Left kidney (tissue), 8 donors: ENCODE results near the gene IL1R2. TPM values are rescaled to one million over a fixed set of nuclear protein-coding genes. Genes with fewer than 3 reads are reported as not detected.

Source experiments
- DNase-seq: peaks from one replicate; pipeline ENCODE4 v3.0.0-alpha.2; 2013
- long read RNA-seq, 8 donors: transcript quantifications; one replicate each; lab custom pipeline, GENCODE V29; 2026
- polyA plus RNA-seq: library from polyadenylated mRNA; unstranded; fragments of 120-200 nt; gene quantifications from one replicate; pipeline ENCODE4 v1.2.1, GENCODE V29; 2013; ENCODE audit not compliant: insufficient read length

IL1R2 gene, protein sequence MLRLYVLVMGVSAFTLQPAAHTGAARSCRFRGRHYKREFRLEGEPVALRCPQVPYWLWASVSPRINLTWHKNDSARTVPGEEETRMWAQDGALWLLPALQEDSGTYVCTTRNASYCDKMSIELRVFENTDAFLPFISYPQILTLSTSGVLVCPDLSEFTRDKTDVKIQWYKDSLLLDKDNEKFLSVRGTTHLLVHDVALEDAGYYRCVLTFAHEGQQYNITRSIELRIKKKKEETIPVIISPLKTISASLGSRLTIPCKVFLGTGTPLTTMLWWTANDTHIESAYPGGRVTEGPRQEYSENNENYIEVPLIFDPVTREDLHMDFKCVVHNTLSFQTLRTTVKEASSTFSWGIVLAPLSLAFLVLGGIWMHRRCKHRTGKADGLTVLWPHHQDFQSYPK
- polyA plus RNA-seq = 0.47 TPM
- long read RNA-seq, donor 1 = 0 reads
- long read RNA-seq, donor 2 = 0 reads
- long read RNA-seq, donor 3 = 0 reads
- long read RNA-seq, donor 4 = 0 reads
- long read RNA-seq, donor 5 = 0 reads
- long read RNA-seq, donor 6 = 0 reads
- long read RNA-seq, donor 7, partial matches to known transcripts = 0 of 2 reads
- long read RNA-seq, donor 7, other reads (novel, unspliced or antisense) = 0 of 2 reads
- long read RNA-seq, donor 8 = 0 reads

DNA sequence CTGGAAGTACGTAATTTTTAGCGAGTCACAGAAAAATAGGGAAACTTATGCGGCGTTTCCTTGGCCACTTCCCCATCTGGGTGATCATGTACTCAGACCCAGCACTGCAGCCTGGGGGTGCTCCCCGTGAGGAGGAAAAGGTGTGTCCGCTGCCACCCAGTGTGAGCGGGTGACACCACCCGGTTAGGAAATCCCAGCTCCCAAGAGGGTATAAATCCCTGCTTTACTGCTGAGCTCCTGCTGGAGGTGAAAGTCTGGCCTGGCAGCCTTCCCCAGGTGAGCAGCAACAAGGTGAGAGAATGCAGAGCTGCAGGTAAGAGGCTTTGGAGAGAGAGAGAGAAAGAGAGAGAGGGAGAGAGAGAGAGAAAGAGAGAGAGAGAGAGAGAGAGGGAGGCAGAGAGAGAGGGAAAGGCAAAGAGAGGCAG is at the start of gene IL1R2:
TSS of gene IL1R2 (plus strand) at position 240 of the 425 bp plus-strand sequence. CDS start 16,616 bp downstream, outside the sequence.
- no peak for DNase-seq

DNA sequence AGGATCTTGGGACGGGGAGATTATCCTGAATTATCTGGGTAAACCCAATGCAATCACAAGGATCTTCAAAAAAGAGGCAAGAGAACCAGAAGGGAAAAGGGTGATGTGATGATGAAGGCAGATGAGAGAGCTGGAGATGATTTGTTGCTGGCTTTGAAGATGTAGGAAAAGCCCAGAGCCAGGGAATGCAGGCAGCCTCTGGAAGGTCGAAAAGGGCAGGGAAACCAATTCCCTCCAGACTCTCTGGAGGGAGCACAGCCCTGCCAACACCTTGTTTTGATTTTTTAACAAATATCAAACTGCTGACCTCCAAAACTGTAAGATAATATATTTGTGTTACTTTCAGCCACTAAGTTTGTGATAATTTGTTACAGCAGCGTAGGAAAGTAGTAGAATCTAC is 48.9 kb upstream of the IL1R2 start:
- no peak for DNase-seq

DNA sequence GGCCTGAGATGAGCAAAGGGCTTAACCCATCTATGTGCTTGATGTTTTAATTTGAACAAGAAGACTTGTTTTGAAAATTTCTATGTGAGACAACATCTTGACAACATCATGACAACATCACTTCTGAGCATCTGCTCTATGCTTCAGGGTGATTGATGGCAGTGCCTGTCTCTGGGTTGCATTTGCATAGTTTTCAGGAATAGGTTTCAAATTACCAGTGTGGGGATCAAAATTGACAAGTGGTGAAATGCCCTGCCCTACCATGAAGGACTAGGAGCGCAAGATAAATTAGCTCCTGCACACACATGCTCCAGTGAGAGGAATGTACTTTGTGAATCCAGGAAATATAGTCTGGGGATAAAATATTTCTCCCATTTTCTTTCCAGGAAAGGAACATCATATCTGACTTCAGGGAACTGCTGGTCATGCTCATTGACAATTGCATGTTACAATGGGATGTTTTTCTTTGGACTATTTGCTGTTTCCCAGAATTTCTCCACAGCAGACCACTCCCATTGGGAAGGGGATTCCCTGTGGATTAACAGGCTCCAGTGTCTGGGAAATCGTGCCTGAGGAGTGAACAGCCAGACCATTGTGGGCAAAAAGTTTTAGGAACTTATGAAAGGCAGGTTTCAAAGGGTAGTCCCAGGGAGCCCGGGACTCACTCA is 45.3 kb upstream of the IL1R2 start:
- no peak for DNase-seq

DNA sequence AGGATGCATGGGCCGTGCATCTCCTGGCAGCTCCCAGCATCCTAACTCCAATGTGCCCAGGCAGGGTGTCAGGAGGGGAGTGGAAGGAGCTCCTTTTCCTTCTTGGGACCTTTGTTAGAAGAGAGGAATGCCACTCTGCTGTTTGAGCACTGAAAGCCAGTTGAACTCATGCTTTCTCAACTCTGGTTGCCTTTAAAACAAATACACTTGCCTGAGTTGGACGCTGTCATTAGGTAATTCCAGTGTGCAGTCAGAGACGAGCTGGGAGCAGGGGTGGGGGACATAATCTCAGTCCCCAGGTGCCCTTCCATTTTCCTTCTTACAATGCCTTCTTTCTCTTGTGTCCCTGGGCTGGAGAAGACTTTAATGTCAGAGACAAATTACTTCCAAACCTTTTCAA is 44.4 kb upstream of the IL1R2 start:
- DNase-seq = no peak

DNA sequence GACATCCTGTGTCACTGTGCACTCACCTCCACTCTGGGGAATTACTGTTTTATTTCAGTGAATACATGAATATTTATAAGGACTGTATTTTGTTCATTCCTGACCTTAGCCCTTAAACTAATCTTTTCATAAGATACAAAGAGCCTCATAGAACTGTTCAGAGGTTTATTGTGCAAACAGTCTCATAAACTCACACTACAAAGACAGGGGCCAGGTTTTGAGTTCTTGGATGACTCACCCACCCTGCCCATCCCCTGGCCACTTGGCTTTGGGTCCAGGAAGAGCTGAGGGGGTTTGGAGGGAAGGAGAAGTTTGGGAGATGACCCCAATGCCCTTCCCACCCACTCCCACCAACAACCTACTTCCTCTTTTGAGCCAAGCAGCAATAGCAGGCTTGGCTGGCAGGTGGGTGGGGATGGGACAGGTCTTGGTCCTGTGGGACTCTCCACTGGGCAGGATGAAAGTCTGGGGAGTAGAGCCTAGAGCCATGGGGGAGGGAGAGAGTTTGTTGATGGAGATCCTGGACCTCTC is 43.1 kb upstream of the IL1R2 start:
- DNase-seq = no peak

DNA sequence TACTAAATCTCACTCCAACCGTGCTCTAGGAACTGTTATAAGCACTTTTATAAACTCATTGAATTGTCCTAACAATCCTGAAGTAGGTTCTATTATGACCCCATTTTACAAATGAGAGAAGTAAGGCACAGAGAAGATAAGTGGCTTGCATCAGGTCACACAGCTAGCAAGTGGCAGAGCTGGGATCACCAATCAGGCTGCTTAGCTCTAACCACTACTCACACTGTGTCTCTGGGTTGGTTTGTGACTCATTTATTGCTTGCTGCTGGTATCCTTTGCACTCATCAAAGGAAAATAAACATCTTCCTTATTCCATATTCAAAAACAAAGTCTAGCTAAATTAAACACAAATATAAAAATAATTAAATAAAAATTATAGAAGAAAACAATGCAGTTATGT is 42.5 kb upstream of the IL1R2 start:
- no peak for DNase-seq

DNA sequence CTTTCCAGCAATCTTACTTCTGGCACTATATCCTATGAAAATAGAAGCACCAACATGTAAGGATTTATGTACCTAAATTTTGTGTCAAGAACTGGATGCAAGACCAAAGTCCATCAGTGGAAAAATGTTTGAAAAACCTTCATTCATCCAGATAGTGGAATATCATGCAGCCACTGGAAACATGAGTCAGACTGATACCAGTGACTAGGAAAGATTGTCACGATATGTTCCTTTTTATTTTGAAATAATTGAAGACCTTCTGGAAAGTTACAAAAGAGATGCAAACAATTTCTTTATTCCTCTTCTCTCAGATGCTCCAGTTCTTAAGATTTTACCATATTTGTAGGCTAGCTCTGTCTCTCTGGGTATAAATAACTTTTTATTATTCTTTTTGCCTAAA is 40.5 kb upstream of the IL1R2 start:
- DNase-seq = no peak

DNA sequence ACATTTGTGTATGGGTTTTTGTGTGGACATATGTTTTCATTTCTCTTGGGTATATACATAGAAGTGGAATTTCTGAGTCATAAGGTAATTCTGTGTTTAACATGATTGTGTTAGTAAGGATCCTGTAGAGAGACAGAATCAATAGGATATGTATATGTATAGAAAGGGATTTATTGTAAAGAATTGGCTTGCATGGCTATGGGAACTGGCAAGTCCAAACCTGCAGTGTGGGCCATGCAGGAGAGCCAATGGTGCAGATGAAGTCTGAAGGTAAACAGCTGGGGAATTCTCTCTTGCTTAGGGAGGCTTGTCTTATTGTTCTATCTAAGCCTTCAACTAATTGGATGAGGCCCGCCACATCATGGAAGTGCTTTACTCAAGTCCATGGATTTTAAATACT is 39.2 kb upstream of the IL1R2 start:
- no peak for DNase-seq

DNA sequence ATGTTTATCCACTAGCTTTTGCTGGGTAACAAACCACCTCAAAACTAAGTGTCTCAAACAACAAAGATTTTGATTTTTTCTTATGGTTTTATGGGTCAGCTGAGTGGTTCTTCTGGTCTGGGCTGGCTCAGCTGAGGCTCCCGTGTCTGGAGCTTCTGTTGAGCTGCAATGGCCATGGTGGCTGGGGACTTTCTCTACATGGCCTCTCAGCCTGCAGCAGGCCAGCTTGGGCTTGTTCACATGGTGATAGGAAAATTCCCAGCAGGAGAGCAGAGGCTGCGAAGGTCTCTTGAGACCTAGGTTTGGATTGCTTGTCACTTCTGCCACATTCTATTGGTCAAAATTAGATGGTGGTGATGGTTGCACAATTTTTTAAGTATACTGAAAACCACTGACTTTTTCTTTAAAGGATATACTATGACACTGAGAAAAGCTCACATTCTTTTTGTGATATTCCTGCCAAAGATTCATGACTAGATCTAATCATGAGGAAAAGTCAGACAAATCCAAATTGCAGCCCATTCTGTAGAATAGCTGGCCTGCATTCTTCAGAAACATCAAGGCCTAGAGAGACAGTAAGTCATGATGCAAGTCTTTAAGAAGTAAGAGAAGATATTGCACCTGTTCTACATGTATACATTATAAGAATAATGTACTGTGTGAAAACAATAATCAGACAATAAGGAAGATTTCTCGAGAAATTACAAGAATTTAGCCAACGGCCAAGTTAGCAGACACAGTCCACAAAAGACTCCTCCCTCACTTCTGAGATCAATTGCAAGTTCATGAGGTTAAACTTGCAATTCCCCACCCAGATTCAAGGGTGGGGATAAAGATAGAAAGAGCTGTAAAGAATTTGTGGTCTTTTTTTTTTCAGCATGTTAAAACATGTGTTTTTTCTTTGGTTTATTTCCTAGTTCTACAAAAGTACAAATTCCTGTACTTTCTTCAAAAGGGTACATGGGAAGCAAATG is 35.0 kb upstream of the IL1R2 start:
- no peak for DNase-seq

DNA sequence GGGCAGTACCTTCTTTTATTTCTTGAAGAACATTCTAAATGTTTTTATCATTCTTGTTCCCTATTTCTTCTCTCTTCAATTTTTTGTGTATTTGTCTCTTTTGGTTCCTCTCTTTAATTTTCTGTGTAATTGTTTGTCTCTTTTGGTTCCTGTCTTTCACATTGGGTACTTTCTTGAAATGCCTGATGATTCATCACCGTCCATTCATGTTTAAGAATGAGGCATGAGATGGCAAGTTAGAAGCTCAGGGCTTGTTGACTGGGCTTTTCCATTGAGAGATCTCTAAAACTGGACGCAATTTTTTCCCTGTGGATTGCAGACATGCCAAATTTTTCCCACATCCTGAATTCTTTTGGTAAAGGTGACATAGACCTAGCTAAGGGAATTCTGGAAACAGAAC is 33.7 kb upstream of the IL1R2 start:
- no peak for DNase-seq

DNA sequence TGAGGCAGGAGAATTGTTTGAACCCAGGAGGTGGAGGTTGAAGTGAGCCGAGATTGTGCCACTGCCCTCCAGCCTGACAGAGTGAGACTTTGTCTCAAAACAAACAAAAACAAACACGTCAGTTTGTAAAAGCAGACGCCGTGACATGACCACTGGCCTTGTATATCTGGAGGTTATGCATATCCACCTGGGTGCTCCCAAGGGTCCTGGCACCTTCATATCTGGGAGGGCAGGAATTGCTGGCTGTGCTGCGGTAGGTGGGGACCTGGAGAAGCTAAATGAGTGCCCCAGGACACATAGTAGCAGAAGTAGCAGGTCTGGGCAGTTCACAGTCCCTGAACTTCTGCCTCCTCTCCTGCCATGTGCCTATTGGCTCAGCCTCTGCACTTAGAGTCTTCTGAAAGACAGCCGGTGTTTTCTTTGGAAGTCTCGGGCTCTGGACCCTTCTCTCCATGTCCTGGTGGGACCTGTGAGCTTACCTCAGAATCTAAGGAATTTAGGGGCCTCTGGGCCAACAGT is 30.9 kb upstream of the IL1R2 start:
- DNase-seq = no peak

DNA sequence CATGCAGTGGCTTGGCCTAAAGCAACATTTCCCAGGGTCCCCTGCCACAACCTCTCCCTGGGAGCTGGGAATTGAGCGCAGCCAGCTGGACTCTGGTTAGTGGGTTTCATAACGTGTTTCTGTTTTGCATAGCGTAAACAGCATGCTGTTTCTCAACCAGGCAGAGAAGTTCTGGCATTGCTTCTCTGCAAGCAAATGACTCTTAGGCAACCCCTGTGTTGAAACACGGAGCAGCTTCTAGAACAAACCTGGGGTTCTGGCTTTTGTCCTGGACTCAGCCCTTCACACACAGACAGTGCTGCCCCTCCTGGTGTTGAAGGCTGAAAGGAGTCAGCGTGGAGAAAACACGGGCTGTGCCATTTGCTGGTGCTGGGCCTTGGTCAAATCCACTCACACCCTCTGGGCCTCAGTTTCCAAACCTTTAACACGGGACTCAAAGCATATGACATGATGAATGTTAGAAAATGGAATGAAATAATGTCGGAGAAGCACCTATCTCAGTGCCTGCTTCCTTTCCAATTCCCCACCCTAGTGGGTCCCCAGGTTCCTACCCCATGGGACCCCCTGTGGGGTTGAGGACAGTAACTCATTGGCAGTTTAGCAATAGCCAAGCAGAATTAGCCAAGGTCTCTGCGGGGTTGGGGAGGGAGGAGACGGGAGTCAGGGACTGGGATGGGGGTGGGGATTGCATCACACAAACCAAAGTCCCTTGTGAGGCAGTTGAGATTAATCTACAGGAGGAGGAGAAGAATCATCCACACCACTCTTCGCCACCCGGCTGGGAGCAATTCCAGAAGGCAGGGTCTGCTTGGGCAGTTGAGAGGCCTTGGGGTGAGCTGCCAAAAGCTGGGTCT is 30.2 kb upstream of the IL1R2 start:
- peak; percentile 33 for DNase-seq

DNA sequence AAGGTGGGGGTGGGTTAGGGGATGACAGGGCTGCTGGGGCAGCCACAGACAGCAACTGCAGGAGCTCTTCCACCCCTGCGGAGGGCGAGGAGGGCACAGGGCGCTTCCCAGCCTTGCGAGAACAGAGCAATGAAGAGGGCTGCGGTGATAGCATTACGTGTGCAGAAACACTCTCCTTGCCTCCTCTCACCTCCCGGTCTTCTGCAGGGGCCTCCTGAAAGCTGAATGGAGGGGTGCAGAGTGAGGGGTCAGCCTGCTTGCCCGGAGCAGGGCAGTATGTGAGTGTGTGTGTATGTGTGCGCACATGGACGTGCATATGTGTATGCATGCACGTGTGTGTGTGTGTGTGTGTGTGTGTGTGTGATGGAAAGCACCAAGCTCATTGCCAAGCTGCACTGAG is 29.5 kb upstream of the IL1R2 start:
- no peak for DNase-seq

DNA sequence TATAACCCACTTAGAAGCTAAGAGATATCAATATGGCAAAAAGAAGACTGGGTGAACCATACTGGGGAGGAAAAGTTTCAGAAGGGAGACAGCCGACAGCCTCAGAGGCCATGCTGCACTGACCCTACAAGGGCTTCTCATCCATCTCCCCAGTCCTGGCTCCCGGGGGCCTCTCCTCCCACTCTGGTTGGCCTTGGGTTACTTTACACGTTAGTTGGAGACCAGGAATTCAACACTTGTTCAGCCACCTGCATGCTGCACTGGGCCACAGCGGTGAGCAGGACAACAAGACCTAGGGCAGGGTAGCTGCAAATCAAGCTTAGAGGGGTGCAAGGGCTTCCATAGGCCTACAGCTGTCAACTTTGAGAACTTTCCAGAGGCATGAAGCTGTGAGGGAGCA is 28.6 kb upstream of the IL1R2 start:
- DNase-seq = no peak

DNA sequence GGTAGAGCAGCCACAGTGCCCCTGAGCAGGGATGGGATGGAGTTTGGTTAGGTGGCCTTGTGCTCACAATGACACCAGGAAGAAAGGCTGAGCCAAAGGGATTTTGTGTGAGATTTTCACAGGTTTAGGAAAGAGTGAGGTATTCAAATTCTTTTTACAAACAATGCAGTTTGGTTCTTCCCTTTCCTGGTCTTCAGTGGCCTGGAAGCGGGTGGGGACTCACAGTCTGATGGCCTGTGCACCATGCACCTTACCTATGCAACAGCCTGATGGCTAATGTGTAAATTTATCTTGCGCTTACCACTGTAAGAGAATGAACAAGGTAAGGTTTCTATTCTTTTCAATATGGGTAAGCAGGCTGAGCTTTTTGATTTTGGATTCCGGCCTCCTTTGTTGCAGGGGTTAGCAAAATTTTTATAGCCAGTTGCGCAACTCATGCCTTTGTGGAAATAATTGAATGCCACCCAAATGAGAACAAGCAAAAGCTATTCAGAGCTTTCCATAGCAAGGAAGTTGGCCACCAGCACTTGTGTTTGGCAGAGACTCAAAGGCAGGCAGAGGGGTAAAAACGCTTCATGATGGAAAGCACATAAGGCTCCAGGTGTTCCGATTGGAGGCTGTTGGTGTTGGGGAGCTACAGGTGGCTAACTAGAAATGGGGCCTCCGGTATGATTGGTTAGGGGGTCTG is 23.8 kb upstream of the IL1R2 start:
- no peak for DNase-seq

DNA sequence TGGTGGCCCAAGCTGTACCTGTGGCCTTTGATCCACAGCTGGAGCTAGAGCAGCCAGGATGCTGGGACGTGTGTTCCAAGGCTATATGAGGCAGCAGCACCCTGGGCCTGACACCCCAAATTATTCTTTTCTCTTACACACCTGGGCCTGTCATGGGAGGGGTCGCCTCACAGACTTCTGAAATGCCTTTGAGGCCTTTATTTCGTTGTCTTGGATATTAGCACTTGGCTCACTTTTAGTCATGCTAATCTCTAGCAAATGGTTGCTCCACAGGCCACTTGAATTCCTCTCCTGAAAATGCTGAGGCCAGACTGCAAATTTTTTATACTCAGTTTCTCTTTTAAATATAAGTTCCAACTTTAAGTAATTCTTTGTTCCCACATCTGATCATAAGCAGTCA is 22.0 kb upstream of the IL1R2 start:
- DNase-seq = no peak

DNA sequence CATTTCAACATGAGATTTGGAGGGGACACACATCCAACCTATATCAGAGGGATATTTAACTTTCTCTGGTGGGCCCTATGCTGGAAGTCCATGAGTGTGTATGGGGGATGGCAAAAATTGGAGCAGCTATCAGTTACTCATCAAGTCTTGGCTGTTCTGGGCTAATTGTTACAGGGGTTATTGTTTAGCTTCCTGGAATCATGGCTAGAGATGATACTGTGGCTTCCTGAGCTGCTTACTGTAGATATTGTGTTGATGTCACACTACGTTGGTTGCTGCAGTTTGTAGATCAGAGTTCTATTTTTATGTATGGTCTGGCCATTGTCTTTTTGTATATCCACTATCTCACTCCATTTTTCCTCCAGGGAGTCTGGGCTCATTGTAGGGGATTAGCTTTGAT is 20.9 kb upstream of the IL1R2 start:
- DNase-seq = no peak

DNA sequence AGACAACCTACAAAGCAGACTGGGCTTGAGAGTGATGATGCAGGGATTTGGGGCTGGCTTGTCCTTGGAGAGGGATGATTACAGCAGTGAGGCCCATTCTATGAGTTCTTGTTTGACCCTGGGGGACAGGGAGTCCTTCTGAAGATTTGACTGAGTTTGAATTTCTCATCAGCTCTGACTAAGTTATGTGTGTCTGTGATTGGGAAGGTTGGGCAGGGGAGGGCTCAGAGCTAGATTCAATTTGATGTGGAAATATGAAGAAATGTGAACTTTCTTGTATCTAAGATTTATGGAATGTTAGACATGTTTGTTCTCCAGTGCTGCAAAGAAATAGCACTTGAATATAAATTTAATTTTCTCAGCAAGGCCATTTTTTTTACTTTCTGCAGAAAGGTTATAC is 19.9 kb upstream of the IL1R2 start:
- no peak for DNase-seq

DNA sequence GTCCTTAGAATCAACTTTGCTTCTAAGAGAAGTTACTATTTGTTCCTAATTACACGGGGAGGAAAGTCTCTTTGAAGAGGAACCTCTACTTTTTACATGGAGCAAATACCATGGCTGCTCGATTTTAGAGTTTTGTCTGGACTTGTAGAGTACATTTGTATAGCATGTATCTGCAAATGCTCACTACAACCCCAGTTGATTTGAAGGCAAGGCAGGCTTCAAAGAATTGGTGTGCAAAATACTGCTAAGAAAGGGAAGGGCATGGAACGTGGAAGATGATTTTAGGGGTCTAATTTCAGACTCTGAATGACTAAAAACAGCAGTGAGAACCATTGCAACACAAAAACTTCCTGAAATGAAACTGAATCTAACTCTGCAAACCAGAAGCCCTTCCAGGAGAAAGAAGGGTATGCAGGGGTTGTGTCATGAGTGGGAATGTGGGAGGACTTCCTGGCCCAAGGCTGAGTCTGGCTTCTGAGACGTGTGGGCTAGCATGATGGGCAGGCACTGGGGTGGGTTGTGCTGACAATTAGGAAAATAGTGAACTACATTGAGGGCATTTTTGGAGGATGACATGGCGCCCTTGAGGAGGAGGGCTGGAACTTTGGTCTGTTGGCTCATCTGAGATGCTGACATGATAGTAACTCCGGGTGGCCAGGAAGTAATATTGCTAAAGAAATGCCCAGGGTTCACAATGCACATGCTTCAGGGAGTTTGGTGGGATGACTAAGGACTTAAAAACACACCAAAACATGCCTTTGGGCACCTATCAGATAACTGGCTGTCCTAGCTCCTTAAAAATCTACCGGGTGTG is 18.9 kb upstream of the IL1R2 start:
- no peak for DNase-seq
